ENCODE data around the gene PLEKHA6.

PLEKHA6 gene

GRCh38 chr1:204205486-204205885, 154.2 kb downstream of the PLEKHA6 start:
- no peak overlapping the region for H3K4me3 ChIP-seq (ENCODE audit: low read depth, low read length)
- TF ChIP-seq, protein P1, sequence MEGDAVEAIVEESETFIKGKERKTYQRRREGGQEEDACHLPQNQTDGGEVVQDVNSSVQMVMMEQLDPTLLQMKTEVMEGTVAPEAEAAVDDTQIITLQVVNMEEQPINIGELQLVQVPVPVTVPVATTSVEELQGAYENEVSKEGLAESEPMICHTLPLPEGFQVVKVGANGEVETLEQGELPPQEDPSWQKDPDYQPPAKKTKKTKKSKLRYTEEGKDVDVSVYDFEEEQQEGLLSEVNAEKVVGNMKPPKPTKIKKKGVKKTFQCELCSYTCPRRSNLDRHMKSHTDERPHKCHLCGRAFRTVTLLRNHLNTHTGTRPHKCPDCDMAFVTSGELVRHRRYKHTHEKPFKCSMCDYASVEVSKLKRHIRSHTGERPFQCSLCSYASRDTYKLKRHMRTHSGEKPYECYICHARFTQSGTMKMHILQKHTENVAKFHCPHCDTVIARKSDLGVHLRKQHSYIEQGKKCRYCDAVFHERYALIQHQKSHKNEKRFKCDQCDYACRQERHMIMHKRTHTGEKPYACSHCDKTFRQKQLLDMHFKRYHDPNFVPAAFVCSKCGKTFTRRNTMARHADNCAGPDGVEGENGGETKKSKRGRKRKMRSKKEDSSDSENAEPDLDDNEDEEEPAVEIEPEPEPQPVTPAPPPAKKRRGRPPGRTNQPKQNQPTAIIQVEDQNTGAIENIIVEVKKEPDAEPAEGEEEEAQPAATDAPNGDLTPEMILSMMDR (IDR thresholded peaks at IDR 0.05; ENCODE audit: low read depth, low read length, missing control alignments), result no peak
- in situ Hi-C loops (cut with HindIII; ENCODE audit: low sequenced_read_pairs), result no loop called here
- DNase-seq (ENCODE audit: low read depth), result no peak

- H3K4me3 ChIP-seq (ENCODE audit: low read depth, low read length), result no peak overlapping the region
- DNase-seq (ENCODE audit: low read depth), result no peak
- TF ChIP-seq, protein P1 (IDR thresholded peaks at IDR 0.05; ENCODE audit: low read depth, low read length, missing control alignments), result no peak
- in situ Hi-C loops (cut with HindIII; ENCODE audit: low sequenced_read_pairs), result no loop called here
These were observed 154.8 kb downstream of the PLEKHA6 start for GRCh38 chr1:204204944-204205343.

- in situ Hi-C loops (cut with HindIII; ENCODE audit: low sequenced_read_pairs), result no loop called here
- H3K4me3 ChIP-seq (ENCODE audit: low read depth, low read length), result no peak overlapping the region
- TF ChIP-seq, protein P1 (IDR thresholded peaks at IDR 0.05; ENCODE audit: low read depth, low read length, missing control alignments), result no peak
- no peak for DNase-seq (ENCODE audit: low read depth)
These were observed 156.4 kb downstream of the PLEKHA6 start for GRCh38 chr1:204203206-204203767.

DNA sequence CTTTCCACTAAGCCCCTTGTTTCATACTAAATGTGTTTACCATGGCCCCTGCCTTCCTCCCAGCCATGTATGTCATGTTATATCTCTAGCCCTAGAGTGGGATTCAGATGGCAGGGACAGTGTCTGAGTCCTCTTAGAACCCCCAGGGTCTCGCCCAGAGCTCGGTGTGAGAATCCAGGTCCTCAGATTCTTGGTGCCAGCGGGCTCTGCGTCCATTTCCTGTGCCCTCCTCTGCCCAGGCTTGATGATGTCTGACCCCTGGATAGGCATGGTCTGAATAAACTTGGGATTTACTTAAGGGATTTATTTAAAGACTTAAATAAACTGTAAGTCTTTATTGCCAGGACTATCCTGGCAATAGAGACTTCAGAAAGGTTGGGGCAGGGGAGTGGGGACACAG, 157.2 kb downstream of the PLEKHA6 start:
- H3K4me3 ChIP-seq (ENCODE audit: low read depth, low read length), result no peak overlapping the region
- TF ChIP-seq, protein P1 (IDR thresholded peaks at IDR 0.05; ENCODE audit: low read depth, low read length, missing control alignments), result no peak
- no peak for DNase-seq (ENCODE audit: low read depth)
- in situ Hi-C loops (cut with HindIII; ENCODE audit: low sequenced_read_pairs), result no loop called here

- no peak overlapping the region for H3K4me3 ChIP-seq (ENCODE audit: low read depth, low read length)
- DNase-seq (ENCODE audit: low read depth), result no peak
- in situ Hi-C loops (cut with HindIII; ENCODE audit: low sequenced_read_pairs), result no loop called here
- TF ChIP-seq, protein P1 (IDR thresholded peaks at IDR 0.05; ENCODE audit: low read depth, low read length, missing control alignments), result no peak
These were observed 158.2 kb downstream of the PLEKHA6 start for GRCh38 chr1:204201348-204202040.

DNA sequence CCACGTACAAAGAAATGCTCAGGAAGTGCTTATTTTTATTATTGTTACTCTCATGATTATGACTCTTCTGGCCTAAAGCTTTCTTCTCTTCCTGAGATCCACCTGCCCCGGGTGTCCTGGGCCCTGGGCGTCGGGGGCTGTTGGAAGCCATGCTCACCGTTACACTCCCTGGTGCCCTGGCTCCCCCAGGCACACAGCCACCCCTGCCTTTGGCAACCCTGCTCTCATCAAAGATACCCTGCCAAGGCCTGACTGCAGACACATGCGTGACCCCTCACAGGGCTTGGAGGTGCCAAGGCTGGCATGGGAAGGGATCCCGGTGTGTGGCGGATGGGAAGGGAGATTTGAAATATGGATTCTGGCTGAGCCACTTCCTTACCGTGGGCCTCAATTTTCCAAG, 160.2 kb downstream of the PLEKHA6 start:
- TF ChIP-seq, protein P1 (IDR thresholded peaks at IDR 0.05; ENCODE audit: low read depth, low read length, missing control alignments), result no peak
- DNase-seq (ENCODE audit: low read depth), result no peak
- in situ Hi-C loops (cut with HindIII; ENCODE audit: low sequenced_read_pairs), result no loop called here
- no peak overlapping the region for H3K4me3 ChIP-seq (ENCODE audit: low read depth, low read length)
